Calu3 (cell line): Measurements from ENCODE around the gene NUMBL. TPM values are rescaled to one million over a fixed set of nuclear protein-coding genes. Genes with fewer than 3 reads are reported as not detected.

Experiments
- BruUV-seq: library from RNA; stranded (reverse); fragments of 400-500 nt; replicated peaks from 2 replicates; lab custom pipeline; 2021; lab: Mats Ljungman, UMichigan
- CTCF ChIA-PET: fragments of 300-600 bp; sonication (Branson Sonifier 250); formaldehyde crosslinking; loops from one replicate; lab custom pipeline; 2022; ENCODE audit warnings: antibody characterized with exemption; lab: Charles Lee
- DNase-seq: peaks from one replicate; pipeline ENCODE4 v3.0.0; 2022
- H3K27ac Mint-ChIP-seq: one replicate; pipeline ENCODE4 v1.8.0; 2022; ENCODE audit warnings: mixed read lengths; ENCODE audit not compliant: unreplicated experiment
- H3K27me3 Mint-ChIP-seq: one replicate; pipeline ENCODE4 v1.8.0; 2022; ENCODE audit warnings: mixed read lengths; ENCODE audit not compliant: unreplicated experiment
- H3K36me3 Mint-ChIP-seq: one replicate; pipeline ENCODE4 v1.8.0; 2022; ENCODE audit warnings: mild to moderate bottlenecking, moderate library complexity, mixed read lengths; ENCODE audit not compliant: insufficient read depth, unreplicated experiment
- H3K4me1 Mint-ChIP-seq: one replicate; pipeline ENCODE4 v1.8.0; 2022; ENCODE audit warnings: mild to moderate bottlenecking, low read depth, mixed read lengths; ENCODE audit not compliant: unreplicated experiment
- H3K4me3 Mint-ChIP-seq: one replicate; pipeline ENCODE4 v1.8.0; 2022; ENCODE audit warnings: mild to moderate bottlenecking, low read depth, moderate library complexity, mixed read lengths; ENCODE audit not compliant: unreplicated experiment
- H3K9me3 Mint-ChIP-seq: one replicate; pipeline ENCODE4 v1.8.0; 2022; ENCODE audit warnings: low read depth, mixed read lengths; ENCODE audit not compliant: unreplicated experiment
- CTCF ChIP-seq: fragments of 200-600 bp; IDR thresholded peaks from one replicate; pipeline ENCODE4 v1.8.0; 2022; ENCODE audit warnings: antibody characterized with exemption; ENCODE audit not compliant: unreplicated experiment
- intact Hi-C: fragments of 100-400 bp; cut with micrococcal nuclease; formaldehyde crosslinking; loops from one replicate; pipeline ENCODE4 v1.10.0; 2022; ENCODE audit not compliant: unreplicated experiment
- total RNA-seq: library from RNA; stranded (reverse); gene quantifications from 2 replicates; pipeline ENCODE4 v1.2.3, GENCODE V29; 2022

NUMBL gene
- total RNA-seq, 1 experiment from 2014 or later = 21.4 TPM

GRCh38 chr19:40688309-40688708, 2.1 kb downstream of the NUMBL start:
- Mint-ChIP-seq H3K4me3 (no peak overlapping the region), H3K4me1 (no peaks in the 10 kb centered on the region), H3K27ac (no peak overlapping the region), H3K9me3 (no peaks in the 10 kb centered on the region), H3K36me3 (peaks cover 34% of the 10 kb centered on the region), H3K27me3 (no peaks in the 10 kb centered on the region)
- BruUV-seq = no TSS peak
- CTCF ChIA-PET = no interaction called here
- intact Hi-C loops = no loop called here
- no peak for TF ChIP-seq CTCF
- DNase-seq = no peak

- BruUV-seq = no TSS peak
- H3K4me3 Mint-ChIP-seq = no peak overlapping the region
- intact Hi-C loops = no loop called here
- no peaks in the 10 kb centered on the region for H3K27me3 Mint-ChIP-seq
- CTCF ChIA-PET = no interaction called here
- DNase-seq = no peak
- H3K36me3 Mint-ChIP-seq = peaks cover 27% of the 10 kb centered on the region
- TF ChIP-seq CTCF = no peak
- H3K9me3 Mint-ChIP-seq = no peaks in the 10 kb centered on the region
- H3K4me1 Mint-ChIP-seq = no peaks in the 10 kb centered on the region
- H3K27ac Mint-ChIP-seq = no peak overlapping the region
Measured at GRCh38 chr19:40687525-40688016, 2.9 kb downstream of the NUMBL start.

GRCh38 chr19:40686882-40687524, 3.4 kb downstream of the NUMBL start:
- no TSS peak for BruUV-seq
- H3K27ac Mint-ChIP-seq = no peak overlapping the region
- H3K9me3 Mint-ChIP-seq = no peaks in the 10 kb centered on the region
- peaks cover 21% of the 10 kb centered on the region for H3K36me3 Mint-ChIP-seq
- no peak overlapping the region for H3K4me3 Mint-ChIP-seq
- DNase-seq = no peak
- H3K4me1 Mint-ChIP-seq = no peaks in the 10 kb centered on the region
- H3K27me3 Mint-ChIP-seq = no peaks in the 10 kb centered on the region
- intact Hi-C loops = no loop called here
- TF ChIP-seq CTCF = no peak
- CTCF ChIA-PET = no interaction called here

- BruUV-seq = no TSS peak
- no peak for TF ChIP-seq CTCF
- no peak overlapping the region for H3K27ac Mint-ChIP-seq
- H3K36me3 Mint-ChIP-seq = peaks cover 7% of the 10 kb centered on the region
- no peak for DNase-seq
- no peak overlapping the region for H3K4me3 Mint-ChIP-seq
- H3K4me1 Mint-ChIP-seq = no peaks in the 10 kb centered on the region
- H3K27me3 Mint-ChIP-seq = no peaks in the 10 kb centered on the region
- intact Hi-C loops = no loop called here
- CTCF ChIA-PET = interaction anchor here (0.5 kb wide), 1 partner anchor 138 kb away, joined by 4 read pairs; no protein-coding TSS in a partner anchor
- H3K9me3 Mint-ChIP-seq = no peaks in the 10 kb centered on the region
Measured at GRCh38 chr19:40685563-40685962, 4.9 kb downstream of the NUMBL start.
